Raji (cell line): ENCODE data around the gene NDUFA3.
A peak's percentile ranks its signal among the peaks of the same experiment; 100 is the strongest.

ENCODE experiments used
- POLR2A ChIP-seq: IDR thresholded peaks from 2 replicates; pipeline ENCODE4 v1.6.1; 2011; ENCODE audit warnings: low read depth, low read length, control low read depth; ENCODE audit not compliant: insufficient read depth

NDUFA3 gene

DNA sequence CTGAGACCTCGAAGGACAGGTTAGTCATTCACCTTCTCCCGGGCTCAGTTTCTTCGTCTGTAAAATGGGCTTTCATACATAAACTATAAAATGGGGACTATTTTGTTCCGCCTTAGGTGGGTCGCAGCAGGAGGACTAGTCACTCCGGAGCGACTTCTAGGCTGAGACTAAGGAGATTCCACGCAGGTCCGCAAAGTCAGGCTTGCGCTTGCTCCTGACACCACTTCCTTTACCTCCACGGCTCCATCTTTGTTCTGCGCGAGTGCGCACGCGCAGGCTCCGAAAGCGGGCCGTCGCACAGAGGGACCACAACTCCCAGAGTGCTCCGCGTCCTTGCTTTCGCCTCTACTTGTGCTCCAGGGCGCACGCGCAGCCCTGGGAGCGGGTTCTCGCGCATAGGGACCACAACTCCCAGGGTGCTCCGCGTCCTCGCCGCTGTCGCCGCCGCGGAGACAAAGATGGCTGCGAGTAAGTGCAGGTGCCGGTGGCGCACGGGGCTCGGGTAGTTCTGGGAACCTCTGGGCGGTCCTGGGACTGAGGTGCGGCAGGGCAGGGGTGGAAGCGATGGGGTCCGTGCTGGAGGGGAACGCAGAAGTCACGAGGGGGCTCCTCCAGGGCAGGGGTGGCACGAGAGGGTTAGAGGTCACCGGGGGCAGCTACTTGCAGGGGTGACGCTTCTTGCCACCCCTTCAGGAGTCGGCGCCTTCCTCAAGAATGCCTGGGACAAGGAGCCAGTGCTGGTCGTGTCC is at the start of gene NDUFA3:
Gene NDUFA3, plus strand, starts transcription at position 435 of the 749 bp plus-strand sequence. Its CDS starts 24 bp downstream, at position 459.
- TF ChIP-seq POLR2A = peak; percentile 86

DNA sequence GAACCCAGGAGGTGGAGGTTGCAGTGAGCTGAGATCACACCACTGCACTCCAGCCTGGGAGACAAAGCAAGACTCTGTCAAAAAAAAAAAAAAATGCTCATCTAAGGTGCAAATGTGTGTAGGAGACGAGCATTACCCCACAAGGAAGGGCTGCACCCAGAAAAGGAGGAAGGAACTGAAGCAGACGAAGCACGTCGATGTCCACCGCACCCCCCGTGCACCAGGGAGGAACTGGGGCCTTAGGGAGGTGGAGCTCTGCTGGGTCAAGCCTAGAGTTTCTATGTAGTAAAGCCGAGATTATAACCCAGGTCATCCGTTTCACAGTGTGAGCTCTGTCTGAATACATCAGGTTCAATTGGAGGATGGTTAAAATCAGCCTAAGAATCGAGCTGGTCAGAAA is 40.0 kb upstream of the NDUFA3 start:
- TF ChIP-seq POLR2A = no peak

DNA sequence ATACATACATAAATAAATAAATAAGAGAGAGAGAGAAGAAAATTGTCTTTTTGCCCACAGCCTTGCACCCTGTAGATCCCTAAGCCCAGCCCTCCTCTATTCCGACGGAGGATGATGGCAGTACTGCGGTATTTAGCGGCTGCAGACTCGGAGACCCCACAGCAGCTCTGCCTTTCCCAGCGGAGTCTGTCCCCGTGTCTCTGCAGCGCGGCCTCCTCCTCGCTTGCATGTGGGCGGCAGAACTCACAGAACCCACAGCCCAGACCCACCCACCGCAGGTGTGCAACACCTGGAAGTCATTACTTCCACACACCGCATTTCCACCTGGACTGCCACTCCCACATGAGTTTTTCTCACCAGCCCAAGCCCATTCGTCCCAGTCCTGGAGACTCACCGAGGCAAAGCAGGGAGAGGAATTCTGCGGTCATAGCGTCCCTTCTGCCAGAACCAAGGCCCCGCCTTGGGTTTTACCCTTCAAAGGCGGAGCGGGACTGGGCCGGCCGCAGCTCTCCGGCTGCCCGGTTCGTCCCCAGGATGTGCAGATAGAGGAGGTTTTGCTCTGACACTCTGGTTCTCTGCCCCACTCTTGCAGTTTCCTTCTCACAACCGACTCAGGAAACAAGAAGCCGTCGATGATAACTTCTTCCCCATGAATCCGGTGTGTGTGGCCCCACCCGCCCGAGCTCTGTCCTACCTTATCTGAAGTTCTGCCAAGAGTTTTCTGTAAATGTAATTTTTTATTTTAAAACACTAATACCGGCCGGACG is 39.1 kb upstream of the NDUFA3 start, which contains the start of gene VSTM1:
Gene VSTM1, minus strand, starts transcription at position 548 of the 767 bp plus-strand sequence. Its CDS starts 120 bp downstream, at position 428.
- TF ChIP-seq POLR2A = no peak

DNA sequence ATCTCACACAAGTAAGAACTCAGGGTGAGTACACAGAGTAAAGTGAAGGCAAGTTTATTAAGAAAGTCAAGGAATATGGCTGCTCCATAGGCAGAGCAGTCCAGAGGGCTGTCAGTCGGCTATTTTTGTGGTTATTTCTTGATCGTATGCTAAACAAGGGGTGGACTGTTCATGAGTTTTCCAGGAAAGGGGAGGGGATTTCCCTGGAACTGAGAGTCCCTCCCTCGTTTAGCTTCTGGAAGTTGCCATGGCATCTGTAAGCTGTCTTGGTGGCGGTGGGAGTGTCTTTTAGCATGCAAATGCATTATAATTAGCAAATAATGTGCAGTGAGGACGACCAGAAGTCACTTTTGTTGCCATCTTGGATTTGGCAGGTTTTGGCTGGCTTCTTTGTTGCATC is 33.2 kb upstream of the NDUFA3 start:
- TF ChIP-seq POLR2A = no peak

DNA sequence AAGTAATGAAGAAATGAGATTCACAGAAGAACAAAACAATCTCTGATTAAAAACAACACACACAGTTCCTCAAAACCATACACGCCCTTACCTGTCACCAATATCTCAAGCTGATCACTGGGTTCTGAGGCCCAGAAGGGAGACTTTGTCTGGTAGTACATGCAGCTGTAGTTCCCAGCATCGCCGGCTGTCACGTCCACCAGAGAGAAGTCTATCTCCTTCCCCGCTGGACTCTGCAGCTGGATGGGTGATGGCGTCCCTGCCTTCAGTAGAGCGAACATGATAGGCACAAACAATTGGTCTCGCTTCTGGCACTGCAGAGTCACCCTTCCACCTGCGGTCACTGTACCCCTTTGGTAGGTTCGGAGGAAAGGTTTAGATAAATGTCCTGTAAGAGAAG is 28.8 kb upstream of the NDUFA3 start:
- TF ChIP-seq POLR2A = no peak

DNA sequence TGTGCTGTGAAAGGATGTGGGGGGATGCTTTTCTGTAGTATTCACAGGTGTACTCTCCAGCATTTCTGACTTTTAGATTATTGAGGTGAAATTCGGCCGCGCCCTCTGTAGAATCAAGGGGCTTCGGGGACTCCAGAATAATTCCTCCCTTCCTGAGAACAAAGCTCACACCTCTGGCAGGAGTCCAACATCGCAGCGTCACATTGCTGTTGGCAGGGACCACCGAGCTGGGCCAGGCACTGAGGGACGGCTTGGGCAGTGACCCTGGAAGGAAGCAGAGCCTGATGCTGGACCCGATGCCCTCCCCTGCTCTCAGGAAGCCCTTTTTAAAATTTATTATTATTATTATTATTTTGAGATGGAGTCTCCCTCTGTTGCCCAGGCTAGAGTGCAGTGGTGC is 27.8 kb upstream of the NDUFA3 start:
- TF ChIP-seq POLR2A = no peak

DNA sequence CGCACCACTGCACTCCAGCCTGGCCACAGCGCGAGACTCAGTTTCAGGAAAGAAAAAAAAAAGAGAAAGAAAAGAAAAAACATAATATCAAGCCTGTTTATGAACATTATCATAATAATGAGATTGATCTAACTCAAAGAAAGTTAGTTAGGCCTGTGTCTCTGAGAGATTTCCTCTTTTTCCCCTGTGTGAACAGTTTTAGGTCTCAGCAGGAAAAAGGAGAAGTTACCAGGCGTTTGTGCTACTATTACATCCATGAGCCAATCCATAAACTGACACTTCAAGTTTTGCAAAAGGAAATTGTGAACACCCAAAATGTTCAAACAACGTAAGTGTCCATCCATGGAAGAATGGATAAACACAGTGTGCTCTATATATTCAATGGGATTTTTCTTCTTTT is 25.3 kb upstream of the NDUFA3 start:
- no peak for TF ChIP-seq POLR2A

DNA sequence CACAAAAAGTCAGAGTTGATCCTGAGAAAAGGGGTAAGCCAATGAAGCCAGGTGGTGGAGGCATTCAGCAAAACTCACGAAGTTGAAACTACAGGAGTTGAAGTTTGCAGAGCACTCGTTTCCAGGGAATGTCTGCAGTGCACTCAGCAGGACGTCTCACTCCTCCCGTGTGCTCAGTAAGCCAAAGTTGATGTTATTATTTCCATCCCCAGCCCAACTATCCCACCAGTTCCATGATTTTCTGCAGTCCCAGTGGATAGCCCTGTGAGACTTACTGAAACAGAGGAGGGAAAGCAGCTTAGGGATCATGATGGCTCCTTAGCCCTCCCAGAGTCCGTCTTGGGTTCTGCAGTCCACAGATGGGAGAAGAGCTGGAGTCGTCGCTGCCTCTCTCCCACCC is 21.6 kb upstream of the NDUFA3 start, which contains the start of gene TARM1:
Gene TARM1, minus strand, starts transcription at position 334 of the 400 bp plus-strand sequence. Its CDS starts 25 bp downstream, at position 309.
- no peak for TF ChIP-seq POLR2A

DNA sequence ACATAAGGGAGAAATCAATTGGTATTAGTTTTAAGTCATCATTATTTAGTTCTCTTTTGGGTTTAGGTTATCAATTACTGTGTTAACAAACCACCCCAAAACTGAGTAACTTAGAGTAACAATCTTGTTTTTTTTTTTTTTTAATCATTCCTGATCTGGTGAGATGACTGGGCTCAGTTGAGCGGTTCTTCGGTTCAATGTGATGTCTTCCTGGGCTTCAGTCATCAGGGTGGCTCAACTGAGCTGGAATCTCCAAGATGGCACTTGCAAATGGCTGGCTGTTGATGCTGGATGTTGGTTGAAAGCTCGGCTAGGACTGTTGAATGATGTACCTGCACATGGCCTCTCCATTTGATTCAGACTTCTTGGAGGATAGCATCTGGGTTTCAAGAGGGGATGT is 18.2 kb upstream of the NDUFA3 start:
- no peak for TF ChIP-seq POLR2A

DNA sequence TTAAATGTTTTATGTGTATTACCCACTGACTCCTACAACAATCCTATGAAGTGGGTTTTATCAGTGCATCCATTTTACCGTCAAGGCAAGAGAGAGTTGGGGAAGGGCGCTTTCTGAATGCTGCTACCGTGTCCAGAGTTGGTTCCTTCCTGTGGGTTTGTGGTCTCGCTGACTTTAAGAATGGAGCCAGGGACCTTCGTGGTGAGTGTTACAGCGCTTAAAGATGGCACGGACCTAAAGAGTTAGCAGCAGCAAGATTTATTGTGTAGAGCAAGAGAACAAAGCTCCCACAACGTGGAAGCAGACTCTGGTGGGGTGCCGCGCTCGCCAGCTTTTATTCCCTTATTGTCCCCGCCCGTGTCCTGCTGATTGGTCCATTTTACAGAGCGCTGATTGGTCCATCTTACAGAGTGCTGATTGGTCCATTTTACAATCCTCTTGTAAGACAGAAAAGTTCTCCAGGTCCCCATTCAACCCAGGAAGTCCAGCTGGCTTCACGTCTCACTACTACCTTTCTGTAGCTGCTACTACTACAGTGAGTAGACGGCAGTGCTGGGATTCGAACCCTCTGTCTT is 8.1 kb upstream of the NDUFA3 start:
- TF ChIP-seq POLR2A = no peak

DNA sequence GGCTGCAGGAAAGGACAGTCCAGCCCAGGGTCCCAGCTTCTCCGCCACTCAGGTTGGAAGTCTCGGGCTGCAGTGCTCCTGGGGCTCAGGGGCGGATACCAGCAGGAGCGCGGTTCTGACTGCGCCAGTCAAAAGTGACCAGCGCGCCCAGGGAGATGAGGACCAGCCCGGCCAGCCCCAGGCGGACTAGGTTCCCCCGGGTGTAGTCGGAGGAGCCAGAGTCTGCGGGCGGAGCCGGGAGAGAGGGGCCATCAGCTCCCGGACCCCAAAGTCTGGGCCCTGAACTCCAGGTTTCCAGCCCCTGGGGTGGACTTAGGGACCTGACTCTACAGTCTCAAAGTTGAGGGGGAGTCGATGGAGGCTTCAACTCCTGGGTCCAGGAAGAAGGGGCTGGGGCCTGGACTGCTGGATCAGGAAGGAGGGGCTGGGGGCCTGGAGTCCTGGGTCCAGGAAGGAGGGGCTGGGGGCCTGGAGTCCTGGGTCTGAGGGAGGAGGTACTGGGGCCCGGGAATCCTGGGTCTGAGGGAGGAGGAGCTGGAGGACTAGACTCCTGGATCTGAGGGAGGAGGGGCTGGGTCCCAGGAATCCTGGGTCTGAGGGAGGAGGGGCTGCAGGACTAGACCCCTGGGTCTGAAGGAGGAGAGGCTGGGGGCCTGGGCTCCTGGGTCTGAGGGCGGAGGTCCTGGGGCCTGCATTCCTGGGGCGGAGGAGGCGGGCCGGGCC is 7.4 kb upstream of the NDUFA3 start:
- no peak for TF ChIP-seq POLR2A

DNA sequence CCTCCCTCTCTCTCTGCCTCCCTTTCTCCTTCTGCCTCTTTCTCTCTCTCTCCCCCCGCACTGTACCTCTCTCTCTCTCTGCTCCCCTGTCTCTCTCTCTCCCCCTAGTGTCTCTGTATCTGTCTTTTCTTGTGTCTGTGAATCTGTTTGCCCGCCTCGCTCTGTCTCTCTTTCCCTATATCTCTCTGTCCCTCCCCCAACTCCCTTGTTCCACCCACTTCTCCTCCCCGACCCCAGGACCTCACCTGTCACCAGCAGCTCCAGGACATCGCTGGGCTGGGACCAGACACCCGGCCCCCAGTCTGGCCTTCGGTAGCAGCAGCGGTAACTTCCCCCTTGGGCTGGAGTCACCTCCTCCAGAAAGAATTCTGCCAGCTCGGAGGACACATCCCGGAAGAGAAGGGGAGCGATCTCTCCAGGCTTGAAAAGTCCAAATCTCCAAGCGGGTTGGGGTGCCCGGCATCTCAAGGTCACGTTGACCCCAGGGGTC is 6.0 kb upstream of the NDUFA3 start:
- 0 out of 2 replicates have a peak, but pooled peaks have one; percentile 21 for TF ChIP-seq POLR2A

DNA sequence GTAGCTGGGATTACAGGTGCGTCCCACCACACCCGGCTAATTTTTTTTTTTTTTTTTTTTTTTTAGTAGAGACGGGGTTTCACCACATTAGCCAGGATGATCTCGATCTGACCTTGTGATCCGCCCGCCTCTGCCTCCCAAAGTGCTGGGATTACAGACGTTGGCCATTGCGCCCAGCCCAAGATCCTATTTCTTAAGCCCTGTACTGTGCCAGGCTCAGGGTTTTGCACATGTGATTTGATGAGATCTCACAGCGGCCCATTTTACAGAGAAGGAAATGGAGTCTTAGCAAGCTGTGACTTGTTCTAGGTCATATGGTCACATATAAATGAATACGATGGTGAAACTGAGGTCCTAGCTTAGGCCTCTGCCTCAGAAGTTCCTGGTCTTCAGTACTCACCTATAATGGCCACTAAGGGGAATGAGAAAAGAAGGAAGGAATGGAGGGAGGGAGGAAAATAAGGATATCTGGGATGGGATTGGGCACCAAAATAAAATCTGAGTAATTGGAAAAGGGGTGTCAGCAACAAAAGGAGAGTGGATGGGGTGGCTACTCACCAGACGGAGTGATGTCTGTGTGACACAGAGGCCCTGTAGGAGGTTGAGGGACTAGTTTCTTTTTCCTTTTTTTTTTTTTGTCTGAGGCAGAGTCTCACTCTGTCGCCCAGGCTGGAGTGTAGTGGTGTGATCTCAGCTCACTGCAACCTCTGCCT is 3.3 kb upstream of the NDUFA3 start:
- no peak for TF ChIP-seq POLR2A

DNA sequence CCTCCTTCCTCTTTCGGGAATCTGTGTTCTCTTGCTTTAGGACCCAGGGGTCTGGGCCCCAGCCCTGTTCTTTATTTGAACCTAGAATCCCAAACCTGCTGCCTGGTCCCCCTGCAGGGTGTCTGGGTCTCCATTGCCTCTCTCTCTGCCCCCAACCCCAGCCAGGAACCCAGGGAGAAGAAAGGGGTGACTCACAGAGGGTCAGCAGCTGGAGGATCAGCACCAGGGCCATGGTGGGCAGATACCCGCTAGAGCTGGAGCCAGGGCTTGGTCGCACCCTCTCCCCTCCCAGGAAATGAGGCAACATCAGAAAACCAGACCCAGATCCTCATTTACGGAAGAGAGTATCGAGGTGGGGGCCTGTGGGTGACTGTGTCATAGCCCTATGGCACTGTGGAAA is 2.1 kb upstream of the NDUFA3 start, which contains the start of gene OSCAR:
Gene OSCAR, minus strand, starts transcription at position 243 of the 400 bp plus-strand sequence. Its CDS starts 11 bp downstream, at position 232.
- TF ChIP-seq POLR2A = no peak
